ENCODE data around the gene IRF2.

GRCh38 chr4:184440595-184441358, 33.6 kb downstream of the IRF2 start:
- TF ChIP-seq TCF4 (CRISPR knock-in tag; IDR thresholded peaks at IDR 0.05; ENCODE audit: borderline replicate concordance) (no peak), SNAI2 (CRISPR knock-in tag; IDR thresholded peaks at IDR 0.05) (no peak), ZFP3 (CRISPR knock-in tag; IDR thresholded peaks at IDR 0.05) (no peak), GLIS3 (CRISPR knock-in tag; IDR thresholded peaks at IDR 0.05) (no peak), ZFP30 (CRISPR knock-in tag; IDR thresholded peaks at IDR 0.05) (no peak), RARB (CRISPR knock-in tag; IDR thresholded peaks at IDR 0.05) (no peak)
